K562 (cell line): ENCODE results near the gene DNAAF3. TPM values are rescaled to one million over a fixed set of nuclear protein-coding genes. Genes with fewer than 3 reads are reported as not detected.
A peak's percentile ranks its signal among the peaks of the same experiment; 100 is the strongest.

Experiments
- EHMT2 ChIP-seq: fragments of 450-650 bp; IDR thresholded peaks from 2 replicates; pipeline ENCODE4 v1.6.1; 2018; ENCODE audit warnings: antibody characterized with exemption
- MBD2 ChIP-seq: sonication (generic); IDR thresholded peaks from 2 replicates; pipeline ENCODE4 v1.6.1; 2016; ENCODE audit warnings: low read depth, borderline replicate concordance
- PHTF2 ChIP-seq: fragments of 250-450 bp; sonication (Bioruptor Pico); IDR thresholded peaks from 2 replicates; pipeline ENCODE4 v1.5.0; 2021; ENCODE audit warnings: mild to moderate bottlenecking
- POLR3A ChIP-seq: IDR thresholded peaks from 2 replicates; pipeline ENCODE4 v1.6.1; 2011; ENCODE audit warnings: borderline replicate concordance, mild to moderate bottlenecking, moderate library complexity; ENCODE audit not compliant: insufficient read length, insufficient read depth; ENCODE audit errors: extremely low read depth
- TAF15 ChIP-seq: fragments of 200-400 bp; formaldehyde crosslinking; IDR thresholded peaks from 2 replicates; pipeline ENCODE4 v1.6.1; 2017; ENCODE audit warnings: mild to moderate bottlenecking, low read depth, low read length, moderate library complexity
- ZNF3 ChIP-seq: fragments of 250-450 bp; sonication (Bioruptor Pico); IDR thresholded peaks from 2 replicates; pipeline ENCODE4 v1.5.0; 2021; ENCODE audit warnings: mild to moderate bottlenecking, moderate library complexity
- polyA plus RNA-seq, 8 experiments: library from polyadenylated mRNA; depleted of rRNA in 4 of 8; stranded (reverse) in 5 of 8; unstranded in 3 of 8; fragments of >200 nt; fragmentation: Nextera tagmentation in 2 of 8; fragmentation: Illumina TruSeq in 1 of 8; extraction: Ambion mirVana in 2 of 8; extraction: Trizol in 1 of 8; gene quantifications; 2 replicates each; pipeline versions ENCODE4 v1.2.1 to v1.2.3, GENCODE V29; 2011 to 2014; ENCODE audit warnings: inconsistent platforms in 1 of 8, missing spikeins in 1 of 8
- total RNA-seq, 7 experiments: library from RNA; depleted of rRNA in 6 of 7; stranded (reverse); fragments of >200 nt in 6 of 7; fragmentation: Illumina TruSeq in 2 of 7; extraction: Trizol in 2 of 7; gene quantifications; 2 replicates each; pipeline versions ENCODE4 v1.2.1 to v1.2.3, GENCODE V29; 2011 to 2021; ENCODE audit warnings: low replicate concordance in 1 of 7
- TF ChIP-seq, protein P1 (sequence below): sonication (generic); formaldehyde crosslinking; IDR thresholded peaks from 2 replicates; pipeline ENCODE4 v1.8.0; 2022; ENCODE audit warnings: mild to moderate bottlenecking, missing genetic modification reagents
- TF ChIP-seq, protein P2 (sequence below): fragments of 450-650 bp; formaldehyde crosslinking; conservative IDR thresholded peaks from 2 replicates; pipeline ENCODE4 v1.4.0; 2022; ENCODE audit warnings: mild to moderate bottlenecking, missing genetic modification characterization
- TF ChIP-seq, protein P3 (sequence below), 3 experiments: fragments of 200-800 bp in 1 of 3; fragments of 250-450 bp in 1 of 3; fragments of 450-650 bp in 1 of 3; sonication (Bioruptor Pico) in 1 of 3; sonication (Bioruptor generic) in 1 of 3; formaldehyde crosslinking in 1 of 3; IDR thresholded peaks; 2 replicates each; pipeline versions ENCODE4 v1.6.1 to v1.8.0; 2016 to 2022; ENCODE audit warnings: mild to moderate bottlenecking in 2 of 3, missing genetic modification characterization in 2 of 3, missing compliant biosample characterization in 1 of 3, moderate library complexity in 1 of 3
- TF ChIP-seq, protein P4 (sequence below): sonication (generic); formaldehyde crosslinking; IDR thresholded peaks from 2 replicates; pipeline ENCODE4 v1.8.0; 2022; ENCODE audit warnings: mild to moderate bottlenecking, missing genetic modification reagents
- TF ChIP-seq, protein P5 (sequence below): fragments of 250-450 bp; sonication (Bioruptor Pico); IDR thresholded peaks from 2 replicates; pipeline ENCODE4 v1.4.0; 2020; ENCODE audit warnings: mild to moderate bottlenecking, moderate library complexity, borderline replicate concordance
- TF ChIP-seq, protein P6 (sequence below): fragments of 450-650 bp; IDR thresholded peaks from 2 replicates; pipeline ENCODE4 v1.7.1; 2018; ENCODE audit warnings: mild to moderate bottlenecking, low read depth; ENCODE audit not compliant: partially characterized antibody

Gene DNAAF3
- total and polyA plus RNA-seq, 9 of the 15 experiments (the other 6 are each of a cell fraction or from before 2014, with no cell fraction given): 21.6 to 61.5 (median 43.0) TPM

DNA sequence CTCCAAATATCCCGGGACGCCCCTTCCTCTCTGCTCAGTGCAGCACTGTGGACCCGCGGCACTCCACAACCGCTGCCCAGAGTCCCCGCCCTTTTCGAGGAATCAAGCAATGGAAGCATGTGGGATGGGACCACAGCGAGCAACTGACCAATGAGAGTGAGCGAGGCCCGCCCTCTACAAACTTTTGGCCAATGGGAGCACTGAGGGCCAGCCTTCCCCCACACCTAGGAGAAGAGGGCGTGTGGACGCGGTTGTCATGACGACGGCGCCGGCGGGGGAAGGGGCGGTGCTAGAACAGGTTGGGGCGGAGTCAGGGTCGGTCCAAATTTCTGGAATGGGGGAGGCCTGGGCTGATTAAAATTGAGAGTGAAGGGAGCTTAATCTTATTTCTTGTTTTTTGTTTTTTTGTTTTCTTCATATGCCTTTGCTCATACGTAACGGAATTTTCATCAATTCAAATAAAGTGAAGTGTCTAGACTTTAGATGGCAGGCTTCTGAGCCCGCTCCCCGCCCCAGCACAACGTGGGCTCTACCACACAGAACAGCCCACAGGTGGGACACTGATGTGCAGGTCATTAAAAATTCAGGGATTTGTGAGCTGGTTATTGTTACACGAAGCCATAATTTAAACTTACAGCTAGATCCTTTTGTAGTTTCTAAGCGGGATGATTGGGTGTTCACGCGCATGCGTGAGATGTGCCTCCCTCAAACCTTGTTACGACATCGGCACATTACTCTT, at the start of gene DNAAF3 (continued):
- TF ChIP-seq POLR3A (no peak), TAF15 (no peak), EHMT2 (no peak), ZNF3 (CRISPR knock-in tag) (no peak), PHTF2 (no peak), MBD2 (peak; percentile 97)
- TF ChIP-seq, protein P1, sequence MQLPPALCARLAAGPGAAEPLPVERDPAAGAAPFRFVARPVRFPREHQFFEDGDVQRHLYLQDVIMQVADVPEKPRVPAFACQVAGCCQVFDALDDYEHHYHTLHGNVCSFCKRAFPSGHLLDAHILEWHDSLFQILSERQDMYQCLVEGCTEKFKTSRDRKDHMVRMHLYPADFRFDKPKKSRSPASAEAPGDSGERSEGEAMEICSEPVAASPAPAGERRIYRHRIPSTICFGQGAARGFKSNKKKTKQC (CRISPR knock-in tag): no peak
- TF ChIP-seq, protein P2, sequence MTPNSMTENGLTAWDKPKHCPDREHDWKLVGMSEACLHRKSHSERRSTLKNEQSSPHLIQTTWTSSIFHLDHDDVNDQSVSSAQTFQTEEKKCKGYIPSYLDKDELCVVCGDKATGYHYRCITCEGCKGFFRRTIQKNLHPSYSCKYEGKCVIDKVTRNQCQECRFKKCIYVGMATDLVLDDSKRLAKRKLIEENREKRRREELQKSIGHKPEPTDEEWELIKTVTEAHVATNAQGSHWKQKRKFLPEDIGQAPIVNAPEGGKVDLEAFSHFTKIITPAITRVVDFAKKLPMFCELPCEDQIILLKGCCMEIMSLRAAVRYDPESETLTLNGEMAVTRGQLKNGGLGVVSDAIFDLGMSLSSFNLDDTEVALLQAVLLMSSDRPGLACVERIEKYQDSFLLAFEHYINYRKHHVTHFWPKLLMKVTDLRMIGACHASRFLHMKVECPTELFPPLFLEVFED (CRISPR knock-in tag): 0 out of 2 replicates have a peak, but pooled peaks have one; percentile 68
- TF ChIP-seq, protein P3, sequence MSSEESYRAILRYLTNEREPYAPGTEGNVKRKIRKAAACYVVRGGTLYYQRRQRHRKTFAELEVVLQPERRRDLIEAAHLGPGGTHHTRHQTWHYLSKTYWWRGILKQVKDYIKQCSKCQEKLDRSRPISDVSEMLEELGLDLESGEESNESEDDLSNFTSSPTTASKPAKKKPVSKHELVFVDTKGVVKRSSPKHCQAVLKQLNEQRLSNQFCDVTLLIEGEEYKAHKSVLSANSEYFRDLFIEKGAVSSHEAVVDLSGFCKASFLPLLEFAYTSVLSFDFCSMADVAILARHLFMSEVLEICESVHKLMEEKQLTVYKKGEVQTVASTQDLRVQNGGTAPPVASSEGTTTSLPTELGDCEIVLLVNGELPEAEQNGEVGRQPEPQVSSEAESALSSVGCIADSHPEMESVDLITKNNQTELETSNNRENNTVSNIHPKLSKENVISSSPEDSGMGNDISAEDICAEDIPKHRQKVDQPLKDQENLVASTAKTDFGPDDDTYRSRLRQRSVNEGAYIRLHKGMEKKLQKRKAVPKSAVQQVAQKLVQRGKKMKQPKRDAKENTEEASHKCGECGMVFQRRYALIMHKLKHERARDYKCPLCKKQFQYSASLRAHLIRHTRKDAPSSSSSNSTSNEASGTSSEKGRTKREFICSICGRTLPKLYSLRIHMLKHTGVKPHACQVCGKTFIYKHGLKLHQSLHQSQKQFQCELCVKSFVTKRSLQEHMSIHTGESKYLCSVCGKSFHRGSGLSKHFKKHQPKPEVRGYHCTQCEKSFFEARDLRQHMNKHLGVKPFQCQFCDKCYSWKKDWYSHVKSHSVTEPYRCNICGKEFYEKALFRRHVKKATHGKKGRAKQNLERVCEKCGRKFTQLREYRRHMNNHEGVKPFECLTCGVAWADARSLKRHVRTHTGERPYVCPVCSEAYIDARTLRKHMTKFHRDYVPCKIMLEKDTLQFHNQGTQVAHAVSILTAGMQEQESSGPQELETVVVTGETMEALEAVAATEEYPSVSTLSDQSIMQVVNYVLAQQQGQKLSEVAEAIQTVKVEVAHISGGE (CRISPR knock-in tag; IDR thresholded peaks at IDR 0.05): no peak
- TF ChIP-seq, protein P4, sequence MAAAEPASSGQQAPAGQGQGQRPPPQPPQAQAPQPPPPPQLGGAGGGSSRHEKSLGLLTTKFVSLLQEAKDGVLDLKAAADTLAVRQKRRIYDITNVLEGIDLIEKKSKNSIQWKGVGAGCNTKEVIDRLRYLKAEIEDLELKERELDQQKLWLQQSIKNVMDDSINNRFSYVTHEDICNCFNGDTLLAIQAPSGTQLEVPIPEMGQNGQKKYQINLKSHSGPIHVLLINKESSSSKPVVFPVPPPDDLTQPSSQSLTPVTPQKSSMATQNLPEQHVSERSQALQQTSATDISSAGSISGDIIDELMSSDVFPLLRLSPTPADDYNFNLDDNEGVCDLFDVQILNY (CRISPR knock-in tag): no peak
- TF ChIP-seq, protein P5, sequence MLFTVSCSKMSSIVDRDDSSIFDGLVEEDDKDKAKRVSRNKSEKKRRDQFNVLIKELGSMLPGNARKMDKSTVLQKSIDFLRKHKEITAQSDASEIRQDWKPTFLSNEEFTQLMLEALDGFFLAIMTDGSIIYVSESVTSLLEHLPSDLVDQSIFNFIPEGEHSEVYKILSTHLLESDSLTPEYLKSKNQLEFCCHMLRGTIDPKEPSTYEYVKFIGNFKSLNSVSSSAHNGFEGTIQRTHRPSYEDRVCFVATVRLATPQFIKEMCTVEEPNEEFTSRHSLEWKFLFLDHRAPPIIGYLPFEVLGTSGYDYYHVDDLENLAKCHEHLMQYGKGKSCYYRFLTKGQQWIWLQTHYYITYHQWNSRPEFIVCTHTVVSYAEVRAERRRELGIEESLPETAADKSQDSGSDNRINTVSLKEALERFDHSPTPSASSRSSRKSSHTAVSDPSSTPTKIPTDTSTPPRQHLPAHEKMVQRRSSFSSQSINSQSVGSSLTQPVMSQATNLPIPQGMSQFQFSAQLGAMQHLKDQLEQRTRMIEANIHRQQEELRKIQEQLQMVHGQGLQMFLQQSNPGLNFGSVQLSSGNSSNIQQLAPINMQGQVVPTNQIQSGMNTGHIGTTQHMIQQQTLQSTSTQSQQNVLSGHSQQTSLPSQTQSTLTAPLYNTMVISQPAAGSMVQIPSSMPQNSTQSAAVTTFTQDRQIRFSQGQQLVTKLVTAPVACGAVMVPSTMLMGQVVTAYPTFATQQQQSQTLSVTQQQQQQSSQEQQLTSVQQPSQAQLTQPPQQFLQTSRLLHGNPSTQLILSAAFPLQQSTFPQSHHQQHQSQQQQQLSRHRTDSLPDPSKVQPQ (CRISPR knock-in tag): no peak
- TF ChIP-seq, protein P6, sequence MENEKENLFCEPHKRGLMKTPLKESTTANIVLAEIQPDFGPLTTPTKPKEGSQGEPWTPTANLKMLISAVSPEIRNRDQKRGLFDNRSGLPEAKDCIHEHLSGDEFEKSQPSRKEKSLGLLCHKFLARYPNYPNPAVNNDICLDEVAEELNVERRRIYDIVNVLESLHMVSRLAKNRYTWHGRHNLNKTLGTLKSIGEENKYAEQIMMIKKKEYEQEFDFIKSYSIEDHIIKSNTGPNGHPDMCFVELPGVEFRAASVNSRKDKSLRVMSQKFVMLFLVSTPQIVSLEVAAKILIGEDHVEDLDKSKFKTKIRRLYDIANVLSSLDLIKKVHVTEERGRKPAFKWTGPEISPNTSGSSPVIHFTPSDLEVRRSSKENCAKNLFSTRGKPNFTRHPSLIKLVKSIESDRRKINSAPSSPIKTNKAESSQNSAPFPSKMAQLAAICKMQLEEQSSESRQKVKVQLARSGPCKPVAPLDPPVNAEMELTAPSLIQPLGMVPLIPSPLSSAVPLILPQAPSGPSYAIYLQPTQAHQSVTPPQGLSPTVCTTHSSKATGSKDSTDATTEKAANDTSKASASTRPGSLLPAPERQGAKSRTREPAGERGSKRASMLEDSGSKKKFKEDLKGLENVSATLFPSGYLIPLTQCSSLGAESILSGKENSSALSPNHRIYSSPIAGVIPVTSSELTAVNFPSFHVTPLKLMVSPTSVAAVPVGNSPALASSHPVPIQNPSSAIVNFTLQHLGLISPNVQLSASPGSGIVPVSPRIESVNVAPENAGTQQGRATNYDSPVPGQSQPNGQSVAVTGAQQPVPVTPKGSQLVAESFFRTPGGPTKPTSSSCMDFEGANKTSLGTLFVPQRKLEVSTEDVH: no peak
